ENCODE results near the gene PHYHIPL.

Gene PHYHIPL

DNA sequence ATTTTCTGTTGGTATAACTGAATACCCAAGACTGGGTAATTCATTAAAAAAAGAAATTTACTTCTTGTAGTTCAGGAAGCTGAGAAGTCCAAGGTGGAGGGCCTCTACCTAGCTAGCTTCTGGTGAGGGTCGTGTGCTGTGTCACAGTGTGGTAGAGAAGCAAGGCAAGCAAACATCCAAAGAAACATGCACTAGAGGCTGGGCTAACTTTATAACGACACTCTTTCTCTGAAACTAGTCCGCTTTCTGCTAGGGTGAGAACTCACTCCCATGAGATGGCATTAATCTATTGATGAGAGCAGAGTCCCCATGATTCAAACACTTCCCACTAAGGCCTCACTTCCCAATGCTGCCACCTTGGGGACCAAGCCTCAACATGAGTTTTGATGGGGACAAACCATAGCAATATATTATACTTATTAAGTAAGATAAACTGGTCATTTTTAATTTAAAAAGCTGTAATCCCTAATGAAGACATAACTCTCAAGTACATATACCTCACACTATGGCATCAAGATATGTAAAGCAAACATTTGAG, 50.8 kb downstream of the PHYHIPL start (continued):
- no peak for TF ChIP-seq ZNF404 (tag by site-specific recombination; IDR thresholded peaks at IDR 0.05)
- no peak for TF ChIP-seq ZNF692 (tag by site-specific recombination; IDR thresholded peaks at IDR 0.05)
- no peak for TF ChIP-seq MEIS1 (CRISPR knock-in tag; IDR thresholded peaks at IDR 0.05; ENCODE audit: borderline replicate concordance)
- no peak for TF ChIP-seq ZNF514 (tag by site-specific recombination; IDR thresholded peaks at IDR 0.05)
- TF ChIP-seq ZNF324 (tag by site-specific recombination; IDR thresholded peaks at IDR 0.05), result no peak
- no peak for TF ChIP-seq ZNF610 (tag by site-specific recombination; IDR thresholded peaks at IDR 0.05; ENCODE audit: borderline replicate concordance)
- TF ChIP-seq ZNF184 (tag by site-specific recombination; IDR thresholded peaks at IDR 0.05), result no peak
- TF ChIP-seq ZNF362 (tag by site-specific recombination; IDR thresholded peaks at IDR 0.05), result no peak
- no peak for TF ChIP-seq ZFHX2 (tag by site-specific recombination; conservative IDR thresholded peaks at IDR 0.05)
- no peak for TF ChIP-seq ZNF571 (tag by site-specific recombination; IDR thresholded peaks at IDR 0.05)
- TF ChIP-seq ZNF654 (tag by site-specific recombination; IDR thresholded peaks at IDR 0.05; ENCODE audit: low read depth), result no peak
- no peak for TF ChIP-seq ZSCAN16 (tag by site-specific recombination; IDR thresholded peaks at IDR 0.05)

- Histone ChIP-seq H3K36me3 (ENCODE audit: control insufficient read depth in 2 of 2, insufficient read depth in 1 of 2, low read length in 2 of 2) (no peaks in the 10 kb centered on the region), H3K4me3 (ENCODE audit: low read depth, low read length) (no peak overlapping the region), H3K9me3 (ENCODE audit: control insufficient read depth, insufficient read depth, low read depth, low read length) (no peaks in the 10 kb centered on the region), H3K4me1 (ENCODE audit: control insufficient read depth, insufficient read depth, low read length) (0 out of 2 replicates have a peak, but pooled peaks cover 2% of the 10 kb centered on the region), H3K27ac (ENCODE audit: extremely low read depth, low read depth, low read length) (no peak overlapping the region)
- TF ChIP-seq ZNF184 (tag by site-specific recombination; IDR thresholded peaks at IDR 0.05) (no peak), ZBTB8A (tag by site-specific recombination; IDR thresholded peaks at IDR 0.05) (no peak), ZNF335 (tag by site-specific recombination; conservative IDR thresholded peaks at IDR 0.05) (no peak), ZNF571 (tag by site-specific recombination; IDR thresholded peaks at IDR 0.05) (no peak), HOXA7 (CRISPR knock-in tag; IDR thresholded peaks at IDR 0.05; ENCODE audit: borderline replicate concordance) (no peak), ZNF529 (tag by site-specific recombination; IDR thresholded peaks at IDR 0.05; ENCODE audit: insufficient replicate concordance) (no peak), KLF8 (tag by site-specific recombination; IDR thresholded peaks at IDR 0.05) (no peak)
- TF ChIP-seq, protein P1, sequence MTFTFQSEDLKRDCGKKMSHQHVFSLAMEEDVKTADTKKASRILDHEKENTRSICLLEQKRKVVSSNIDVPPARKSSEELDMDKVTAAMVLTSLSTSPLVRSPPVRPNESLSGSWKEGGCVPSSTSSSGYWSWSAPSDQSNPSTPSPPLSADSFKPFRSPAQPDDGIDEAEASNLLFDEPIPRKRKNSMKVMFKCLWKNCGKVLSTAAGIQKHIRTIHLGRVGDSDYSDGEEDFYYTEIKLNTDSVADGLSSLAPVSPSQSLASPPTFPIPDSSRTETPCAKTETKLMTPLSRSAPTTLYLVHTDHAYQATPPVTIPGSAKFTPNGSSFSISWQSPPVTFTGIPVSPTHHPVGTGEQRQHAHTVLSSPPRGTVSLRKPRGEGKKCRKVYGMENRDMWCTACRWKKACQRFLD (tag by site-specific recombination; IDR thresholded peaks at IDR 0.05), result no peak
- TF ChIP-seq, protein P2, sequence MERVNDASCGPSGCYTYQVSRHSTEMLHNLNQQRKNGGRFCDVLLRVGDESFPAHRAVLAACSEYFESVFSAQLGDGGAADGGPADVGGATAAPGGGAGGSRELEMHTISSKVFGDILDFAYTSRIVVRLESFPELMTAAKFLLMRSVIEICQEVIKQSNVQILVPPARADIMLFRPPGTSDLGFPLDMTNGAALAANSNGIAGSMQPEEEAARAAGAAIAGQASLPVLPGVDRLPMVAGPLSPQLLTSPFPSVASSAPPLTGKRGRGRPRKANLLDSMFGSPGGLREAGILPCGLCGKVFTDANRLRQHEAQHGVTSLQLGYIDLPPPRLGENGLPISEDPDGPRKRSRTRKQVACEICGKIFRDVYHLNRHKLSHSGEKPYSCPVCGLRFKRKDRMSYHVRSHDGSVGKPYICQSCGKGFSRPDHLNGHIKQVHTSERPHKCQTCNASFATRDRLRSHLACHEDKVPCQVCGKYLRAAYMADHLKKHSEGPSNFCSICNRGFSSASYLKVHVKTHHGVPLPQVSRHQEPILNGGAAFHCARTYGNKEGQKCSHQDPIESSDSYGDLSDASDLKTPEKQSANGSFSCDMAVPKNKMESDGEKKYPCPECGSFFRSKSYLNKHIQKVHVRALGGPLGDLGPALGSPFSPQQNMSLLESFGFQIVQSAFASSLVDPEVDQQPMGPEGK (tag by site-specific recombination; IDR thresholded peaks at IDR 0.05), result no peak
- POLR2A ChIA-PET, result interaction anchor here (0.6 kb wide), 1 partner anchor 454 kb away, joined by 3 read pairs; no protein-coding TSS in a partner anchor
- CTCF ChIA-PET, result no interaction called here
Measured at GRCh38 chr10:59229441-59229840, 53.0 kb downstream of the PHYHIPL start.
